Ovary (tissue), 3 donors: ENCODE data around the gene USP51.
"Not testable (repeated sequence)": the region's sequence is repeated elsewhere in the genome, so short reads cannot be mapped to it uniquely, and the experiment has no call there.

ENCODE experiments used
- CTCF ChIP-seq, 3 donors: fragments of 450-650 bp in 2 of 3; fragments of 200-600 bp in 1 of 3; IDR thresholded peaks; one replicate each; pipeline versions ENCODE4 v1.5.1 to v1.8.0; 2016 to 2022; ENCODE audit warnings: antibody characterized with exemption in 3 of 3, mild to moderate bottlenecking in 1 of 3
- EP300 ChIP-seq: sonication (generic); formaldehyde crosslinking; IDR thresholded peaks from one replicate; pipeline ENCODE4 v1.6.1; 2017; ENCODE audit warnings: antibody characterized with exemption
- POLR2A ChIP-seq: fragments of 450-650 bp; IDR thresholded peaks from one replicate; pipeline ENCODE4 v1.6.1; 2017; ENCODE audit warnings: antibody characterized with exemption, mild to moderate bottlenecking, moderate library complexity
- donor health status: DM: no; HTN: no; CAD: no.

DNA sequence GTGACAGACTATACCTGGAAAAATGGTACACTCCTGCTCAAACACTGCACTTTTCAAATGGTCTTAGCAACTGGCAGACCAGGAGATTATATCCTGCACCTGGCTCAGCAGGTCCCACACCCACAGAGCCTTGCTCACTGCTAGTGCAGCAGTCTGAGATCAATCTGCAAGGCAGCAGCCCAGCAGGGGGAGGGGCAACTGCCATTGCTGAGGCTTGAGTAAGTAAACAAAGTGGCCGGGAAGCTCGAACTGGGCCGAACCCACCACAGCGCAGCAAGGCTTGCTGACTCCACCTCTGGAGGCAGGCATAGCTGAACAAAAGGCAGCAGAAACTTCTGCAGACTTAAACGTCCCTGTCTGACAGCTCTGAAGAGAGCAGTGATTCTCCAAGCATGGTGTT is 46.2 kb downstream of the USP51 start:
- TF ChIP-seq CTCF (IDR thresholded peaks at IDR 0.05); POLR2A; EP300: not testable (repeated sequence)
